Activated naive CD8-positive, alpha-beta T cell treated with anti-CD3 and anti-CD28 coated beads for 36 hours (primary cell): ENCODE results near the gene JMJD1C. TPM values are rescaled to one million over a fixed set of nuclear protein-coding genes. Genes with fewer than 3 reads are reported as not detected.
"Not testable (repeated sequence)": the region's sequence is repeated elsewhere in the genome, so short reads cannot be mapped to it uniquely, and the experiment has no call there.

ENCODE experiments used
- DNase-seq: peaks from one replicate; pipeline ENCODE4 v3.0.0; 2021
- H3K27ac Mint-ChIP-seq: one replicate; pipeline ENCODE4 v1.8.0; 2022; ENCODE audit warnings: mild to moderate bottlenecking, moderate library complexity, mixed read lengths
- H3K27me3 Mint-ChIP-seq: one replicate; pipeline ENCODE4 v1.8.0; 2022; ENCODE audit warnings: mild to moderate bottlenecking, mixed read lengths
- H3K36me3 Mint-ChIP-seq: one replicate; pipeline ENCODE4 v1.8.0; 2021; ENCODE audit warnings: mild to moderate bottlenecking, mixed read lengths
- H3K4me1 Mint-ChIP-seq: one replicate; pipeline ENCODE4 v1.8.0; 2021; ENCODE audit warnings: mixed read lengths
- H3K4me3 Mint-ChIP-seq: one replicate; pipeline ENCODE4 v1.8.0; 2022; ENCODE audit warnings: mild to moderate bottlenecking, moderate library complexity, mixed read lengths
- H3K9me3 Mint-ChIP-seq: one replicate; pipeline ENCODE4 v1.8.0; 2022; ENCODE audit warnings: mixed read lengths
- total RNA-seq, 2 experiments: library from RNA; stranded (reverse); gene quantifications; one replicate each; pipeline ENCODE4 v1.2.3, GENCODE V29; 2021

JMJD1C gene
- total RNA-seq, 2 experiments from 2014 or later = 48.4 to 52.0 TPM

DNA sequence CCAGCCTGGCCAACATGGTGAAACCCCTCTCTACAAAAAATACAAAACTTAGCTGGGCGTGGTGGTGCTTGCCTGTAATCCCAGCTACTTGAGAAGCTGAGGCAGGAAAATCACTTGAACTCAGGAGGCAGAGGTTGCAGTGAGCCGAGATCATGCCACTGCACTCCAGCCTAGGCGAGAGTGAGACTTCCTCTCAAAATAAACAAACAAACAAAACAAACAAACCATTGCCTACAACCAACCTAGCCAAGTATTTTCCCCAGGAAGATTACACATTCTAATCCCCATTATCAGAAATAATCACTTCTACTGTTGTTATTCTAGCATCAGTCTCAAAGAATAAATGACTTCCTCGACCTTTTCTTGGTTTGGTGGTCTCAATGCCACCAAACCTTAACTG, 172.9 kb downstream of the JMJD1C start:
- H3K9me3 Mint-ChIP-seq, DNase-seq, H3K27ac Mint-ChIP-seq, H3K4me3 Mint-ChIP-seq, H3K4me1 Mint-ChIP-seq, H3K27me3 Mint-ChIP-seq, H3K36me3 Mint-ChIP-seq: not testable (repeated sequence)

DNA sequence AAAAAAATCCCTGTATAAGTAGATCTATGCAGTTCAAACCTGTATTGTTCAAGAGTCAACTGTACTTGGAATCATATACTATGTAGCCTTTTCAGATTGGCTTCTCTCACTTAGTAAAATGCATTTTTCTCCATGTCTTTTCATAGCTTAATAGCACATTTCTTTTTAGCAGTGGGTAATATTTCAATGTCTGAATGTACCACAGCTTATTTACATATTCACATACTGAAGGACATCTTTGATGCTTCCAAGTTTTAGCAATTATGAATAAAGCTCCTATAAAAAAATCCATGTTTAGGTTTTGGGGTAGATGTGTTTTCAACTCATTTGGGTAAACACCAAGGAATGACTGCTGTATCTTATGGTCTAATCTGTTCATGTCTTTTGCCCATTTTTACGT, 177.6 kb downstream of the JMJD1C start:
- Mint-ChIP-seq H3K4me1 (peaks cover 4% of the 10 kb centered on the region), H3K36me3 (no peaks in the 10 kb centered on the region), H3K27me3 (no peaks in the 10 kb centered on the region), H3K4me3 (no peak overlapping the region), H3K9me3 (no peaks in the 10 kb centered on the region), H3K27ac (no peak overlapping the region)
- DNase-seq = no peak

DNA sequence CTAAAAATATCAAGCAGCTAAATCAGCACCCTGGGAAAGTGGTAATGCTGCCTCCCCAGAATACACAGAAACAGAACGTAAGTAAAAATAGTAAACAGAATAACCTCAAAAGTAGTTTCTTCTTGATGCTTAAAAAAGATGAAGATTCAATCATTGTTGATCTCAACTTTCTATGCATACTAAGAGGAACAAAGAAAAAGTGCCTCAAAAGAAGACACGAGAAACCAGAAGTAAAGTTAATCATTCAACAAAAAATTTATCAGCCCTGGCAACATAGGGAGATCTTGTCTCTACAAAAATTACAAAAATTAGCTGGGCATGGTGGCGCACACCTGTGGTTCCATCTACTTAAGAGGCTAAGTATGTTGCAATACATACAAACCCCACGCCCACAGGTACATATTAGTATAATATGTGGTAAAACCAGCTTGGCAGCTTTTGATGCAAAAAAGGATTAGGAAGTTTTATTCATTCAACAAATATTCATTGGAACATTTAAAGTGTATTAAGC, 179.0 kb downstream of the JMJD1C start:
- Mint-ChIP-seq H3K36me3 (no peaks in the 10 kb centered on the region), H3K27me3 (no peaks in the 10 kb centered on the region), H3K9me3 (no peaks in the 10 kb centered on the region), H3K27ac (no peak overlapping the region), H3K4me1 (peaks cover 4% of the 10 kb centered on the region), H3K4me3 (no peak overlapping the region)
- DNase-seq = no peak

DNA sequence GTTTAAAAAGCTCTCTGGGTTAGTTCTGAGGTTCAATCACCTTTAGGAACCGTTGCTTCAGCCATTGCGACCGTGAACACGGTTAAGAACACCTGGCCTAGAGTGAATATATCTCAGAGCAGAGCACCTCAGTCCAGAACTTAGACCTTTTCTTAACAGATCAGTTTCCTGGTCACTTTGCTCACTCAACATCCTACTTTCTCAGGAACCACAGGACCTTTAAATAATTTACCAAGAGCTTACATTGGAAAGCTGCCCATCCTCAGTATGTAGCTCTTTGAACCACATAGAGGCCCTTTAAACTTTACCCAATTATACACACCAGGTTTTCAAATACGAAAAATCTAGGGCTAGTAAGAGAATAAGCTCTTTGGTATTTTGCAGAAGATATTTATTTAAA, 179.4 kb downstream of the JMJD1C start:
- H3K4me3 Mint-ChIP-seq = no peak overlapping the region
- no peak for DNase-seq
- no peaks in the 10 kb centered on the region for H3K36me3 Mint-ChIP-seq
- no peaks in the 10 kb centered on the region for H3K27me3 Mint-ChIP-seq
- no peaks in the 10 kb centered on the region for H3K9me3 Mint-ChIP-seq
- peaks cover 4% of the 10 kb centered on the region for H3K4me1 Mint-ChIP-seq
- no peak overlapping the region for H3K27ac Mint-ChIP-seq

DNA sequence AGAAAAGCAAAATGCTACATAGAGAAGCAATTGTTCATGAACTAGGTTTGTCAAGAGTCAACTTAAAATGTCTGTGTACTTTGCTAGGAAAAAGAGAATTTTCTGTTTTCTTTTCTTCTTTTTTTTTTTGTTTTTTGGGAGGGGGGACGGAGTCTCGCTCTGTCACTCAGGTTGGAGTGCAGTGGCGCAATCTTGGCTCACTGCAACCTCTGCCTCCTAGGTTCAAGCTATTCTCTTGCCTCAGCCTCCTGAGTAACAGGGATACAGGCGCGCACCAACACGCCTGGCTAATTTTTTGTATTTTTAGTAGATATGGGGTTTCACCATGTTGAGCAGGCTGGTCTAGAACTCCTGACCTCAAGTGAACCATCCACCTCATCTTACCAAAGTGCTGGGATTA, 181.9 kb downstream of the JMJD1C start:
- not testable (repeated sequence) for H3K4me1 Mint-ChIP-seq, H3K9me3 Mint-ChIP-seq, H3K36me3 Mint-ChIP-seq, H3K4me3 Mint-ChIP-seq, H3K27me3 Mint-ChIP-seq, H3K27ac Mint-ChIP-seq, DNase-seq

DNA sequence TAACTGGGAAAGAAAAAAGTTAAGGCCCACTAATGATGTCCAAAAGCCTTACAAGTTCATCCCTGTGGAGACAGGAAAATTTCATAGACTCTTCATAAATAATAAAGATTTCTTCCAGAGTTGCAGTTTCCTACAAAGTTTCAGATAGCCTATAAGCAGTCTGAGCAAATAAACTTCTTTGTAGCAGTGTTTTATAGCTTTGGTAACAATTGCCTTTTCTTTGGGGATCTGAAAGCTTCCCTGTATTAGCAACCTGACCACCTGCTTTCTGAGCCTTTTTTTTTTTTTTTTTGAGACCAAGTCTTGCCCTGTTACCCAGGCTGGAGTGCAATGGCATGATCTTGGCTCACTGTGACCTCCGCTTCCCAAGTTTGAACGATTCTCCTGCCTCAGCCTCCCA, 182.7 kb downstream of the JMJD1C start:
- Mint-ChIP-seq H3K27me3 (no peaks in the 10 kb centered on the region), H3K4me3 (no peak overlapping the region), H3K36me3 (no peaks in the 10 kb centered on the region), H3K4me1 (peaks cover 4% of the 10 kb centered on the region), H3K9me3 (no peaks in the 10 kb centered on the region), H3K27ac (no peak overlapping the region)
- DNase-seq = no peak

DNA sequence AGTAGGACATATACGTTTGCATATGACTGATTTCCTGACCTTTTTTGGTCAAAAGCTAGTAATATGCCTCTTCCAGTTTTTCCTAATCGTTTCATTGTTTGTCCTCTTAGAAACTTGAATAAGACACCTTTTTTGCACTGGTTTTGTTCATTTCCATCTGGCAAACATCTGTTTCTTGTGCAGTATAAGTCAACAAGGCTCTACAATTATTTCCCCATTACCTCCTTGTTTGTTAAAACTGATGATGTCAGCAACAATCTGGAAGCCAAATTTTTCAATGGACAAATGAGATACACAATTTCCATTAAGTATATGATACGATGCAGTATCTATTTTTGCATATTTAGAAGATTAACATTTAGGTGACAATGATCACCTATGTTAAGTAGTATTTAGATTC, 183.8 kb downstream of the JMJD1C start:
- no peaks in the 10 kb centered on the region for H3K36me3 Mint-ChIP-seq
- H3K9me3 Mint-ChIP-seq = no peaks in the 10 kb centered on the region
- no peak for DNase-seq
- H3K27me3 Mint-ChIP-seq = no peaks in the 10 kb centered on the region
- H3K4me3 Mint-ChIP-seq = no peak overlapping the region
- H3K27ac Mint-ChIP-seq = no peak overlapping the region
- peaks cover 4% of the 10 kb centered on the region for H3K4me1 Mint-ChIP-seq

DNA sequence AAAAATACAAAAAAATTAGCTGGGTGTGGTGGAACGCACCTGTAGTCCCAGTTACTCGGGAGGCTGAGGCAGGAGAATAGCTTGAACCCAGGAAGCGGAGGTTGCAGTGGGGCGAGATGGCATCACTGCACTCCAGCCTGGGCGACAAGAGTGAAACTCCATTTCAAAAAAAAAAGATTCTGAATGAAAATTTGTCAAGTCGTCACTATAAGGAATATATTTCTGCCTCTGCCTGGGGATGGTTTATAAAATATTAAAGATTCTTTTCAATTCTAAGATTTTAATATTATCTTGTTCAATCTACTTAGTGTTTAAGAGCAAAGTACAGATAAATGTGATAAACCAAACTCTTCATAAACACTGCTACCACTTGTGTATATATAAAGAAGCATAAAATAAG, 185.4 kb downstream of the JMJD1C start:
- no peak overlapping the region for H3K27ac Mint-ChIP-seq
- H3K9me3 Mint-ChIP-seq = no peaks in the 10 kb centered on the region
- no peaks in the 10 kb centered on the region for H3K36me3 Mint-ChIP-seq
- no peak for DNase-seq
- H3K4me1 Mint-ChIP-seq = peaks cover 4% of the 10 kb centered on the region
- H3K4me3 Mint-ChIP-seq = no peak overlapping the region
- no peaks in the 10 kb centered on the region for H3K27me3 Mint-ChIP-seq

DNA sequence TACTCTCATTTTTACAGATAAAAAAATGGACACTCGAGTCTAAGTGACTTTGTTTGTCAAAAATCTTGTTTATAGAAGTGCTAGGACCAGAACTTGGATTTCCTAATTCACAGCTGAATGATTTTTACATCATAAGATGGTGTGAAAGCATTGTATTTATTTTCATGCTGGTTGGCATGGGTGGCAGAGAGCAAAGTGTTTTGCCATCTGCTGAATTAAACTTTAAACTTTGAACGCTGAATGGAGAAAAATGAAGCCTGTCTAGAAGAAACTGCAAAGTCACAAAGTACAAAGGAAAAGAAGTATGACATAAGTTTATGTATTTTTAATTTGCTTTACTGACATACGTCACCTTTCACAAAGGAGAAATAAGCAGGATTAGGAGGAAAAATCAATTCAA, 190.7 kb downstream of the JMJD1C start:
- Mint-ChIP-seq H3K4me1 (peaks cover 18% of the 10 kb centered on the region), H3K4me3 (no peak overlapping the region), H3K9me3 (no peaks in the 10 kb centered on the region), H3K36me3 (no peaks in the 10 kb centered on the region), H3K27me3 (no peaks in the 10 kb centered on the region), H3K27ac (no peak overlapping the region)
- no peak for DNase-seq

DNA sequence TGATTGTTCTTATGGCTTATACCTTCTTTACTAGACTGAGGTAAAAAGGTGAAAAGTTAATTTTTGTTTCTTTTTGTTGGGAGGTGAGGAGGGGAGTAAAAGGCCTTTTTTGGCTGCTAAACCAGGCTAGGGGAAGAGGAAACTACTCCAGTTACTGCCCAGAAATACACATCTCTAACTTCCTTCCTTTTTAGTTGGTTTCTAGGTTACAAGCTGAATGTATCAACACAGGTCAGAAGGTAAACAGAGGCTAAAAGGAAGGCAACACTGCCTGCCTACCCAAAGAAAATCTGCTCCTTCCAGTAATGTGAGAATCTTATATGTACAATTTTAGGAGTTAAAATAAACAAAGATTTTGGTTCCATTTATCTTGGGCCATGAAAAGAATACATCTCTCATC, 192.2 kb downstream of the JMJD1C start:
- H3K9me3 Mint-ChIP-seq = no peaks in the 10 kb centered on the region
- no peaks in the 10 kb centered on the region for H3K27me3 Mint-ChIP-seq
- no peak for DNase-seq
- no peak overlapping the region for H3K4me3 Mint-ChIP-seq
- H3K36me3 Mint-ChIP-seq = no peaks in the 10 kb centered on the region
- peak overlapping the region; percentile 84 for H3K27ac Mint-ChIP-seq
- peaks cover 20% of the 10 kb centered on the region for H3K4me1 Mint-ChIP-seq

DNA sequence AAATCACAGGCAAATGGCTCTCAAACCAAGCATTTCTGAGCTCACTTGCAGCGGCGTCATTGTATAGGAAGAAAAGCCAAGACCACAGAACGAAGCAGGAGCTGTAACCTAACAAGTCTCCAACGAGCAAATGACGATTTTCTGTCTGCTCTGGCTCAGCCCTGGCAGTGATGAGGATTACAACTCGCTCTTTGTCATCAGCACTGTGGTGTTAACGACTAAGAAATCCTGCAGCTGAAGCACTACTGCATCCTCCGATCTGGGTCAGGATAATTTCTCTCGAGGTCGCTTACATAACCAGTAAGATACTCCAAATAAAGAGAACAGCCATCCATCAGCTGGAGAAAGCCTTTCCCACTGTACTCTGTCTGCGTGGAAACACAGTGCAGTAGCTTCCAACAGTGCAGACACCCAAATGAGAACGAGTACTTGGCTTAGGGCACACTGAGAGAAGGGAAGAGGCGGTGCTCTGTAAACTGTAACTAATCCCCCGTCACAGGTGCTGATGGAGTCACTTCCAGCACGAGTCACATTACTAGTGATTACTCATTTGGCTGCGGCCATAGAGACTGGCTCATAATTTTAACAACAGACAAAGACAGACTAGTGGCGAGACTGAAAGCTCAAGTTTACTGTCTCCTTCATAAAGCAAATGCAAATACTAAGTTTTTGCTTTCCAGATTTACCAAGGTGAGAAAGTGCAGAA, 196.8 kb downstream of the JMJD1C start:
- Mint-ChIP-seq H3K4me3 (peak overlapping the region; percentile 94), H3K9me3 (no peaks in the 10 kb centered on the region), H3K36me3 (peaks cover 2% of the 10 kb centered on the region), H3K27ac (peak overlapping the region; percentile 94), H3K4me1 (peaks cover 19% of the 10 kb centered on the region), H3K27me3 (no peaks in the 10 kb centered on the region)
- DNase-seq = peak; percentile 76

DNA sequence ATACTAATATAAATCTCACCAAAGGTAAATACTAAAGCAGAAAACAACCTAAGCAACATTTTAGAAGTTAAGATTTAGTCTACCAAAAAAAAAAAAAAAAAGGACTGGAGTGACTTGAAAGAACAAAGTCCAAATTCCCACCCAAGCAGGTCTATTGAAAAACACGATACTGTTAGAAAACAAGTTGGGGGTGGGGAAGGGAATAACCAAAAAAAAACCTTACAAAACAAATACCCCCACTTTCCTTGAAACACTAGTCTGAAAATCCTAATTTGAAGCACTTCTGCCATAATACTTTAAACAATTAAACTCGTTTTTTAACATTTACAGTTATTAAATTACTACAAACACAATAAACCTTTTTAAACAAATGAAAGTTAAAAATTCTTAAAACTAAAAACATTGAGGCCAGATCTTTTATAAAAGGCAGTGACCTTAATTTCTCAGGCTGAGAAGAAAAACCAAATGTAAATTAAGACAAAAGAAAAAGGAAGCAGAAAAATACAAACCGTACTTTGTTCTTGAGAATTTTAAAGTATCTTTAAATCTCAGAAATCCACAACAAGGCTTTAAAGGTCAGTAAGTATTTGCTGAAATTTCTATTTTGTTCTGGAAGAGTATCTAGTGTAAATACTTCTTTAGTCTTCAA, 197.5 kb downstream of the JMJD1C start:
- Mint-ChIP-seq H3K4me1 (peaks cover 15% of the 10 kb centered on the region), H3K27ac (peak overlapping the region; percentile 94), H3K9me3 (no peaks in the 10 kb centered on the region), H3K36me3 (peaks cover 2% of the 10 kb centered on the region), H3K4me3 (peak overlapping the region; percentile 94), H3K27me3 (no peaks in the 10 kb centered on the region)
- no peak for DNase-seq

DNA sequence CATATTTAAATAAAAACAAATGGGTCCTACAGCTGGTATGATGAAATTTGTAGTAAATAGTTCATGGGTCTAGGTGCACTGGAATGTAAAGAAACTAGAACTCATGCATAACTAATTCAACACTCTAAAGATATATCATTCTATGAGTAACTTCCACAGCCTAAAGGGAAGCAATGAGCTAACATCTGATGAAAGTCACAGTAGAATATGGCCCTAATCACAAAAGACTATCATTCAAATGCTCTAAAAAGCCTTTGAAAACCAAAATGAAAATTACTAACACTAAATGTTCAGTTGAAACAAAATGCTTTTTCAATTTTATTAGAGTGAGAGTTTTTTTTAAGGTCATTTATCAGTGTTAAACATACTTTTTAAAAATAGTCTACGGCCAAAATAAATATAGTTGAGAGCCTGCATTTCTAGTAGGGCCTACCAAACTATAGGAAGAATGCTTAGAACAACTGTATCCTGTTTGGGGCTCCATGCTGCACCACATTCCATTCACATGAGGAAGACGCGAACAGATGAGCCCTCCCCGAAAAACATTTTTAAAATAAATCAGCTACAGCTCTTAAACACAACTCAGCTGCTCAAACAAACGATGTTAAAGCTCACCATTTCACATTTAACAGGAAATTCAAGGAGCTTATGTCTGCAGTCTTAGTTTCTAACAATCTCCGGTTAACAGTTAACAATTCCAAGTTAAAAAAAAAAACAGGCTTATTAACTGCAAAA, 198.2 kb downstream of the JMJD1C start:
- Mint-ChIP-seq H3K4me1 (peaks cover 19% of the 10 kb centered on the region), H3K9me3 (no peaks in the 10 kb centered on the region), H3K27ac (peak overlapping the region; percentile 94), H3K36me3 (peaks cover 3% of the 10 kb centered on the region), H3K4me3 (peak overlapping the region; percentile 94), H3K27me3 (no peaks in the 10 kb centered on the region)
- DNase-seq = no peak

DNA sequence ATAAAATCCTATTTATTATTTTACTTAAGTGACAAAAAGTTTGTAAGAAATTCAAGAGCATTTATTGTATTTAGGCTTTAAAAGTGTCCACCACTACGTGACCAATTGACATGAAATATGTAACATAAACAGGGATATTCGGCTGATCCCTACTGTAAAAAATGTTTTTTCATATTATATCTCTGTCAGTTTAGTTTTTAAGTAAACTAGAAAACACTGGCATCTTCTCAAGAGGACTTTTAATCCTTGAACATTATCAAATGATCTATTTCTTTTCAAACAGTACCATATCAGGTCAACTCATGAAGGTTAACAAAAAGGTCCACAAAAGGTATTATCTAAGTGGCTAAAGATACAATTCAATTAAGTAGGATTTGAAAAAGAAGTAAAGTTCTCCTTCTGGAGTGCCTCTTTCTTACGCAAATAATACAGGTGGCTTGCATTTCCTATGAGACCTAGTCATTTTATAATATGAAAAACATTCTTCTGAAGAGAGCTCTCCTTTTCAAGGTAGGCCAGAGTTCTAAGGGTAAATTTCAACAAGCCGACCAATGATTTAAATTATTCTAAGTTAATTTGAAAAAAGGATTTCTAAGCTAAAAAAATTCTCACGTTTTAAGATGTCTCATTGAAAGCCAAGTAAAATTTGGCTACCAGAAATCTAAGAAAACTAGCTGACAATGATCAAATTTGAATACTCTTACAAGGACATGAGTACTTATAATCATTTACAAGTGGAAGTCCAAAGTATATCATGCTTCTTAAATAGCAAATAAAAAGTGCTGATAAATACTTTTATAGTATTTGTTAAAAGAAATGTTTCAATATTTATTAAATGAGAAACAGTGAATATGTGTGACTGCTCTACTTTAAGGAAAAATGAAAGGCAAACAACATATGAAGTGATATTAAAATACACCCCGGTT, 199.1 kb downstream of the JMJD1C start:
- Mint-ChIP-seq H3K27me3 (no peaks in the 10 kb centered on the region), H3K4me1 (peaks cover 26% of the 10 kb centered on the region), H3K27ac (peak overlapping the region; percentile 94), H3K4me3 (peak overlapping the region; percentile 83), H3K36me3 (peaks cover 6% of the 10 kb centered on the region), H3K9me3 (no peaks in the 10 kb centered on the region)
- no peak for DNase-seq
